GM23248 (cell line): ENCODE data around the gene CEP192.

Experiments used
- EZH2 ChIP-seq: fragments of 200-600 bp; sonication (generic); IDR thresholded peaks from 2 replicates; pipeline ENCODE4 v1.6.1; 2018; ENCODE audit warnings: antibody characterized with exemption, mild to moderate bottlenecking; ENCODE audit not compliant: insufficient read depth, poor library complexity, severe bottlenecking
- EZH2phosphoT487 ChIP-seq: fragments of 200-600 bp; sonication (generic); IDR thresholded peaks from 2 replicates; pipeline ENCODE4 v1.6.1; 2018; ENCODE audit warnings: antibody characterized with exemption, moderate library complexity, mild to moderate bottlenecking, low read depth; ENCODE audit not compliant: insufficient read depth

GRCh38 chr18:13099113-13099512 lies 108.0 kb downstream of the CEP192 start:
- TF ChIP-seq EZH2, result no peak
- TF ChIP-seq EZH2phosphoT487, result no peak
